Endothelial cell of umbilical vein (primary cell): ENCODE measurements around the gene RPS19. TPM values are rescaled to one million over a fixed set of nuclear protein-coding genes. Genes with fewer than 3 reads are reported as not detected.

Experiments
- BruUV-seq: library from RNA; stranded (reverse); fragments of 400-500 nt; replicated peaks from 2 replicates; lab custom pipeline; 2021; lab: Mats Ljungman, UMichigan
- CTCF ChIA-PET: fragments of 300-600, 350-600 bp; sonication (Branson Sonifier 250); formaldehyde crosslinking; loops from one replicate; lab custom pipeline; 2021; ENCODE audit warnings: antibody characterized with exemption, inconsistent platforms; lab: Charles Lee
- POLR2A ChIA-PET: fragments of 300-600, 350-600 bp; sonication (Branson Sonifier 250); formaldehyde crosslinking; loops from one replicate; lab custom pipeline; 2021; ENCODE audit warnings: antibody characterized with exemption, inconsistent platforms; lab: Charles Lee
- DNase-seq: peaks from one replicate; pipeline ENCODE4 v3.0.0-alpha.2; 2011; ENCODE audit warnings: low read depth, low spot score
- FAIRE-seq: peaks from 2 replicates; lab custom pipeline; 2011; peaks lifted over from hg19 to GRCh38; lab: Jason Lieb, UNC
- H2AFZ ChIP-seq: 2 replicates; pipeline ENCODE4 v1.6.0; 2012; ENCODE audit warnings: low read depth, low read length, control low read depth, inconsistent platforms
- H3K27ac ChIP-seq: 2 replicates; pipeline ENCODE4 v1.5.1; 2011; ENCODE audit warnings: low read depth, mild to moderate bottlenecking, control low read depth, low read length, moderate library complexity; ENCODE audit not compliant: insufficient read depth
- H3K27me3 ChIP-seq, 2 experiments: 2 replicates each; pipeline versions ENCODE4 v1.6.0 to v1.6.1; 2011; ENCODE audit warnings: low read length in 2 of 2, mixed read lengths in 1 of 2; ENCODE audit not compliant: control insufficient read depth in 2 of 2, insufficient read depth in 2 of 2
- H3K36me3 ChIP-seq, 2 experiments: 2 replicates in 1 of 2; 3 replicates in 1 of 2; pipeline ENCODE4 v1.5.1; 2011; ENCODE audit warnings: low read length in 2 of 2, mild to moderate bottlenecking in 1 of 2, moderate library complexity in 1 of 2; ENCODE audit not compliant: control insufficient read depth in 2 of 2, insufficient read depth in 2 of 2; ENCODE audit errors: extremely low read depth in 1 of 2
- H3K4me1 ChIP-seq: 3 replicates; pipeline ENCODE4 v1.5.1; 2011; ENCODE audit warnings: mild to moderate bottlenecking, low read length; ENCODE audit not compliant: control insufficient read depth, insufficient read depth; ENCODE audit errors: extremely low read depth
- H3K4me2 ChIP-seq: 2 replicates; pipeline ENCODE4 v1.6.1; 2011; ENCODE audit warnings: low read length, control low read depth, mixed read lengths; ENCODE audit not compliant: insufficient read depth
- H3K4me3 ChIP-seq, 3 experiments: fragments of 200-600 bp in 1 of 3; sonication (generic), shearing (Covaris generic) in 1 of 3; replicated peaks in 1 of 3; 2 replicates each; pipeline ENCODE4 v1.5.1; 2011 to 2016; ENCODE audit warnings: control low read depth in 3 of 3, low read length in 3 of 3, mild to moderate bottlenecking in 2 of 3, inconsistent platforms in 1 of 3, low read depth in 1 of 3, moderate library complexity in 1 of 3; ENCODE audit not compliant: insufficient read depth in 1 of 3
- H3K79me2 ChIP-seq: 2 replicates; pipeline ENCODE4 v1.6.0; 2012; ENCODE audit warnings: low read length, inconsistent platforms; ENCODE audit not compliant: control insufficient read depth, insufficient read depth
- H3K9ac ChIP-seq: replicated peaks from 2 replicates; pipeline ENCODE3; 2011; ENCODE audit warnings: low read length, control low read depth; ENCODE audit not compliant: insufficient read depth; ENCODE audit errors: extremely low read depth
- H3K9me1 ChIP-seq: replicated peaks from 3 replicates; pipeline ENCODE4 v1.6.0; 2011; ENCODE audit warnings: mild to moderate bottlenecking, low read length; ENCODE audit not compliant: control insufficient read depth, insufficient read depth; ENCODE audit errors: extremely low read depth
- H3K9me3 ChIP-seq: replicated peaks from 2 replicates; pipeline ENCODE4 v1.5.1; 2012; ENCODE audit warnings: low read length, inconsistent platforms; ENCODE audit not compliant: control insufficient read depth, insufficient read depth
- H4K20me1 ChIP-seq: replicated peaks from 2 replicates; pipeline ENCODE3; 2011; ENCODE audit warnings: mild to moderate bottlenecking, low read length; ENCODE audit not compliant: control insufficient read depth, insufficient read depth; ENCODE audit errors: extremely low read depth
- EZH2 ChIP-seq: IDR thresholded peaks from 2 replicates; pipeline ENCODE4 v1.6.1; 2012; ENCODE audit warnings: borderline replicate concordance, low read depth, mild to moderate bottlenecking, moderate library complexity, low read length, inconsistent platforms; ENCODE audit not compliant: severe bottlenecking
- FOS ChIP-seq: IDR thresholded peaks from 2 replicates; pipeline ENCODE4 v1.6.1; 2011; ENCODE audit warnings: mild to moderate bottlenecking, low read length, moderate library complexity, borderline replicate concordance; ENCODE audit not compliant: insufficient read depth
- GATA2 ChIP-seq: IDR thresholded peaks from 2 replicates; pipeline ENCODE4 v1.7.0; 2011; ENCODE audit warnings: low read depth, mild to moderate bottlenecking, moderate library complexity, mixed read lengths, low read length; ENCODE audit not compliant: insufficient read length, insufficient read depth
- JUN ChIP-seq: IDR thresholded peaks from 2 replicates; pipeline ENCODE4 v1.6.1; 2011; ENCODE audit warnings: borderline replicate concordance, low read depth; ENCODE audit not compliant: insufficient read length, insufficient read depth
- MYC ChIP-seq: IDR thresholded peaks from one replicate; pipeline ENCODE4 v1.6.1; 2011; ENCODE audit warnings: mild to moderate bottlenecking, low read depth, low read length
- POLR2A ChIP-seq: IDR thresholded peaks from 2 replicates; pipeline ENCODE4 v1.6.1; 2012; ENCODE audit warnings: low read depth, mild to moderate bottlenecking, control low read depth, low read length
- POLR2AphosphoS5 ChIP-seq: IDR thresholded peaks from 2 replicates; pipeline ENCODE4 v1.6.1; 2012; ENCODE audit warnings: low read depth, mild to moderate bottlenecking, control low read depth, low read length, moderate library complexity; ENCODE audit not compliant: insufficient read depth
- dilution Hi-C: fragments of 300-500 bp; cut with MboI; formaldehyde crosslinking; loops from one replicate; pipeline ENCODE4 v1.15.0; 2019; ENCODE audit warnings: low sequenced_read_pairs; ENCODE audit not compliant: extremely low pct_ligation_motif_present
- intact Hi-C: fragments of 100-400 bp; cut with micrococcal nuclease; formaldehyde crosslinking; loops from one replicate; pipeline ENCODE4 v1.10.0; 2022
- polyA plus RNA-seq, 4 experiments: library from polyadenylated mRNA; depleted of rRNA in 3 of 4; stranded (reverse) in 3 of 4; unstranded in 1 of 4; fragments of >200 nt; gene quantifications; 2 replicates each; pipeline versions ENCODE4 v1.2.1 to v1.2.3, GENCODE V29; 2011 to 2012; ENCODE audit warnings: missing spikeins in 1 of 4
- total RNA-seq: library from RNA; stranded (reverse); gene quantifications from 2 replicates; pipeline ENCODE4 v1.2.3, GENCODE V29; 2021
- TF ChIP-seq, protein P1 (sequence below), 2 donors: IDR thresholded peaks; 1 replicate in 1 of 2; 2 replicates in 1 of 2; pipeline ENCODE4 v1.5.1; 2011; ENCODE audit warnings: low read length in 2 of 2, mild to moderate bottlenecking in 2 of 2, moderate library complexity in 2 of 2, control low read depth in 1 of 2, inconsistent platforms in 1 of 2, low read depth in 1 of 2; ENCODE audit not compliant: insufficient read depth in 1 of 2; ENCODE audit errors: extremely low read depth in 1 of 2
- TF ChIP-seq, protein P2 (sequence below): IDR thresholded peaks from 2 replicates; pipeline ENCODE4 v1.6.1; 2011; ENCODE audit not compliant: insufficient read depth, insufficient read length

Gene RPS19
- total and polyA plus RNA-seq, 2 donors (not counting 3 experiments of a cell fraction or from before 2014, with no cell fraction given): 2,234 to 4,353 TPM

- ChIA-PET POLR2A (no interaction called here), CTCF (interaction anchor here (0.9 kb wide), 1 partner anchor 131 kb away, joined by 3 read pairs; no protein-coding TSS in a partner anchor)
- BruUV-seq: no TSS peak
- FAIRE-seq (no peak), DNase-seq (no peak)
- TF ChIP-seq EZH2: no peak
- TF ChIP-seq MYC: no peak
- TF ChIP-seq, protein P1, sequence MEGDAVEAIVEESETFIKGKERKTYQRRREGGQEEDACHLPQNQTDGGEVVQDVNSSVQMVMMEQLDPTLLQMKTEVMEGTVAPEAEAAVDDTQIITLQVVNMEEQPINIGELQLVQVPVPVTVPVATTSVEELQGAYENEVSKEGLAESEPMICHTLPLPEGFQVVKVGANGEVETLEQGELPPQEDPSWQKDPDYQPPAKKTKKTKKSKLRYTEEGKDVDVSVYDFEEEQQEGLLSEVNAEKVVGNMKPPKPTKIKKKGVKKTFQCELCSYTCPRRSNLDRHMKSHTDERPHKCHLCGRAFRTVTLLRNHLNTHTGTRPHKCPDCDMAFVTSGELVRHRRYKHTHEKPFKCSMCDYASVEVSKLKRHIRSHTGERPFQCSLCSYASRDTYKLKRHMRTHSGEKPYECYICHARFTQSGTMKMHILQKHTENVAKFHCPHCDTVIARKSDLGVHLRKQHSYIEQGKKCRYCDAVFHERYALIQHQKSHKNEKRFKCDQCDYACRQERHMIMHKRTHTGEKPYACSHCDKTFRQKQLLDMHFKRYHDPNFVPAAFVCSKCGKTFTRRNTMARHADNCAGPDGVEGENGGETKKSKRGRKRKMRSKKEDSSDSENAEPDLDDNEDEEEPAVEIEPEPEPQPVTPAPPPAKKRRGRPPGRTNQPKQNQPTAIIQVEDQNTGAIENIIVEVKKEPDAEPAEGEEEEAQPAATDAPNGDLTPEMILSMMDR (IDR thresholded peaks at IDR 0.05; ENCODE audit: extremely low read depth in 1 of 2, insufficient read depth in 1 of 2, low read depth in 1 of 2, low read length in 2 of 2): no peak
- no peak for TF ChIP-seq POLR2AphosphoS5
- TF ChIP-seq JUN: no peak
- TF ChIP-seq, protein P2, sequence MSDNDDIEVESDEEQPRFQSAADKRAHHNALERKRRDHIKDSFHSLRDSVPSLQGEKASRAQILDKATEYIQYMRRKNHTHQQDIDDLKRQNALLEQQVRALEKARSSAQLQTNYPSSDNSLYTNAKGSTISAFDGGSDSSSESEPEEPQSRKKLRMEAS: no peak
- no peak for TF ChIP-seq FOS
- TF ChIP-seq POLR2A: no peak
- no peak for TF ChIP-seq GATA2
- Histone ChIP-seq H3K4me3 (no peak overlapping the region), H4K20me1 (no peaks in the 10 kb centered on the region), H3K27ac (no peak overlapping the region), H3K9me3 (no peaks in the 10 kb centered on the region), H2AFZ (no peak overlapping the region), H3K27me3 (no peaks in the 10 kb centered on the region), H3K79me2 (no peaks in the 10 kb centered on the region), H3K4me1 (no peaks in the 10 kb centered on the region), H3K9ac (no peak overlapping the region), H3K9me1 (no peaks in the 10 kb centered on the region), H3K36me3 (peaks cover 9 to 57% of the 10 kb centered on the region in 2 experiments), H3K4me2 (no peak overlapping the region)
- intact Hi-C loops (no loop called here), dilution Hi-C loops (no loop called here)
Measured at GRCh38 chr19:41904118-41904870, 44.2 kb downstream of the RPS19 start.
